Endothelial cell of umbilical vein (primary cell): Measurements from ENCODE around the gene RASSF10. TPM values are rescaled to one million over a fixed set of nuclear protein-coding genes. Genes with fewer than 3 reads are reported as not detected.

Source experiments
- BruUV-seq: library from RNA; stranded (reverse); fragments of 400-500 nt; replicated peaks from 2 replicates; lab custom pipeline; 2021; lab: Mats Ljungman, UMichigan
- CTCF ChIA-PET: fragments of 300-600, 350-600 bp; sonication (Branson Sonifier 250); formaldehyde crosslinking; loops from one replicate; lab custom pipeline; 2021; ENCODE audit warnings: antibody characterized with exemption, inconsistent platforms; lab: Charles Lee
- POLR2A ChIA-PET: fragments of 300-600, 350-600 bp; sonication (Branson Sonifier 250); formaldehyde crosslinking; loops from one replicate; lab custom pipeline; 2021; ENCODE audit warnings: antibody characterized with exemption, inconsistent platforms; lab: Charles Lee
- DNase-seq: peaks from one replicate; pipeline ENCODE4 v3.0.0-alpha.2; 2011; ENCODE audit warnings: low read depth, low spot score
- FAIRE-seq: peaks from 2 replicates; lab custom pipeline; 2011; peaks lifted over from hg19 to GRCh38; lab: Jason Lieb, UNC
- H2AFZ ChIP-seq: 2 replicates; pipeline ENCODE4 v1.6.0; 2012; ENCODE audit warnings: low read depth, low read length, control low read depth, inconsistent platforms
- H3K27ac ChIP-seq: 2 replicates; pipeline ENCODE4 v1.5.1; 2011; ENCODE audit warnings: low read depth, mild to moderate bottlenecking, control low read depth, low read length, moderate library complexity; ENCODE audit not compliant: insufficient read depth
- H3K27me3 ChIP-seq, 2 experiments: 2 replicates each; pipeline versions ENCODE4 v1.6.0 to v1.6.1; 2011; ENCODE audit warnings: low read length in 2 of 2, mixed read lengths in 1 of 2; ENCODE audit not compliant: control insufficient read depth in 2 of 2, insufficient read depth in 2 of 2
- H3K36me3 ChIP-seq, 2 experiments: 2 replicates in 1 of 2; 3 replicates in 1 of 2; pipeline ENCODE4 v1.5.1; 2011; ENCODE audit warnings: low read length in 2 of 2, mild to moderate bottlenecking in 1 of 2, moderate library complexity in 1 of 2; ENCODE audit not compliant: control insufficient read depth in 2 of 2, insufficient read depth in 2 of 2; ENCODE audit errors: extremely low read depth in 1 of 2
- H3K4me1 ChIP-seq: 3 replicates; pipeline ENCODE4 v1.5.1; 2011; ENCODE audit warnings: mild to moderate bottlenecking, low read length; ENCODE audit not compliant: control insufficient read depth, insufficient read depth; ENCODE audit errors: extremely low read depth
- H3K4me2 ChIP-seq: 2 replicates; pipeline ENCODE4 v1.6.1; 2011; ENCODE audit warnings: low read length, control low read depth, mixed read lengths; ENCODE audit not compliant: insufficient read depth
- H3K4me3 ChIP-seq, 3 experiments: fragments of 200-600 bp in 1 of 3; sonication (generic), shearing (Covaris generic) in 1 of 3; replicated peaks in 1 of 3; 2 replicates each; pipeline ENCODE4 v1.5.1; 2011 to 2016; ENCODE audit warnings: control low read depth in 3 of 3, low read length in 3 of 3, mild to moderate bottlenecking in 2 of 3, inconsistent platforms in 1 of 3, low read depth in 1 of 3, moderate library complexity in 1 of 3; ENCODE audit not compliant: insufficient read depth in 1 of 3
- H3K79me2 ChIP-seq: 2 replicates; pipeline ENCODE4 v1.6.0; 2012; ENCODE audit warnings: low read length, inconsistent platforms; ENCODE audit not compliant: control insufficient read depth, insufficient read depth
- H3K9ac ChIP-seq: replicated peaks from 2 replicates; pipeline ENCODE3; 2011; ENCODE audit warnings: low read length, control low read depth; ENCODE audit not compliant: insufficient read depth; ENCODE audit errors: extremely low read depth
- H3K9me1 ChIP-seq: replicated peaks from 3 replicates; pipeline ENCODE4 v1.6.0; 2011; ENCODE audit warnings: mild to moderate bottlenecking, low read length; ENCODE audit not compliant: control insufficient read depth, insufficient read depth; ENCODE audit errors: extremely low read depth
- H3K9me3 ChIP-seq: replicated peaks from 2 replicates; pipeline ENCODE4 v1.5.1; 2012; ENCODE audit warnings: low read length, inconsistent platforms; ENCODE audit not compliant: control insufficient read depth, insufficient read depth
- H4K20me1 ChIP-seq: replicated peaks from 2 replicates; pipeline ENCODE3; 2011; ENCODE audit warnings: mild to moderate bottlenecking, low read length; ENCODE audit not compliant: control insufficient read depth, insufficient read depth; ENCODE audit errors: extremely low read depth
- EZH2 ChIP-seq: IDR thresholded peaks from 2 replicates; pipeline ENCODE4 v1.6.1; 2012; ENCODE audit warnings: borderline replicate concordance, low read depth, mild to moderate bottlenecking, moderate library complexity, low read length, inconsistent platforms; ENCODE audit not compliant: severe bottlenecking
- FOS ChIP-seq: IDR thresholded peaks from 2 replicates; pipeline ENCODE4 v1.6.1; 2011; ENCODE audit warnings: mild to moderate bottlenecking, low read length, moderate library complexity, borderline replicate concordance; ENCODE audit not compliant: insufficient read depth
- GATA2 ChIP-seq: IDR thresholded peaks from 2 replicates; pipeline ENCODE4 v1.7.0; 2011; ENCODE audit warnings: low read depth, mild to moderate bottlenecking, moderate library complexity, mixed read lengths, low read length; ENCODE audit not compliant: insufficient read length, insufficient read depth
- JUN ChIP-seq: IDR thresholded peaks from 2 replicates; pipeline ENCODE4 v1.6.1; 2011; ENCODE audit warnings: borderline replicate concordance, low read depth; ENCODE audit not compliant: insufficient read length, insufficient read depth
- MYC ChIP-seq: IDR thresholded peaks from one replicate; pipeline ENCODE4 v1.6.1; 2011; ENCODE audit warnings: mild to moderate bottlenecking, low read depth, low read length
- POLR2A ChIP-seq: IDR thresholded peaks from 2 replicates; pipeline ENCODE4 v1.6.1; 2012; ENCODE audit warnings: low read depth, mild to moderate bottlenecking, control low read depth, low read length
- POLR2AphosphoS5 ChIP-seq: IDR thresholded peaks from 2 replicates; pipeline ENCODE4 v1.6.1; 2012; ENCODE audit warnings: low read depth, mild to moderate bottlenecking, control low read depth, low read length, moderate library complexity; ENCODE audit not compliant: insufficient read depth
- dilution Hi-C: fragments of 300-500 bp; cut with MboI; formaldehyde crosslinking; loops from one replicate; pipeline ENCODE4 v1.15.0; 2019; ENCODE audit warnings: low sequenced_read_pairs; ENCODE audit not compliant: extremely low pct_ligation_motif_present
- intact Hi-C: fragments of 100-400 bp; cut with micrococcal nuclease; formaldehyde crosslinking; loops from one replicate; pipeline ENCODE4 v1.10.0; 2022
- polyA plus RNA-seq, 4 experiments: library from polyadenylated mRNA; depleted of rRNA in 3 of 4; stranded (reverse) in 3 of 4; unstranded in 1 of 4; fragments of >200 nt; gene quantifications; 2 replicates each; pipeline versions ENCODE4 v1.2.1 to v1.2.3, GENCODE V29; 2011 to 2012; ENCODE audit warnings: missing spikeins in 1 of 4
- total RNA-seq: library from RNA; stranded (reverse); gene quantifications from 2 replicates; pipeline ENCODE4 v1.2.3, GENCODE V29; 2021
- TF ChIP-seq, protein P1 (sequence below), 2 donors: IDR thresholded peaks; 1 replicate in 1 of 2; 2 replicates in 1 of 2; pipeline ENCODE4 v1.5.1; 2011; ENCODE audit warnings: low read length in 2 of 2, mild to moderate bottlenecking in 2 of 2, moderate library complexity in 2 of 2, control low read depth in 1 of 2, inconsistent platforms in 1 of 2, low read depth in 1 of 2; ENCODE audit not compliant: insufficient read depth in 1 of 2; ENCODE audit errors: extremely low read depth in 1 of 2
- TF ChIP-seq, protein P2 (sequence below): IDR thresholded peaks from 2 replicates; pipeline ENCODE4 v1.6.1; 2011; ENCODE audit not compliant: insufficient read depth, insufficient read length

RASSF10 gene
- total and polyA plus RNA-seq, 2 donors (not counting 3 experiments of a cell fraction or from before 2014, with no cell fraction given), result 0.03 TPM; not detected in 1

DNA sequence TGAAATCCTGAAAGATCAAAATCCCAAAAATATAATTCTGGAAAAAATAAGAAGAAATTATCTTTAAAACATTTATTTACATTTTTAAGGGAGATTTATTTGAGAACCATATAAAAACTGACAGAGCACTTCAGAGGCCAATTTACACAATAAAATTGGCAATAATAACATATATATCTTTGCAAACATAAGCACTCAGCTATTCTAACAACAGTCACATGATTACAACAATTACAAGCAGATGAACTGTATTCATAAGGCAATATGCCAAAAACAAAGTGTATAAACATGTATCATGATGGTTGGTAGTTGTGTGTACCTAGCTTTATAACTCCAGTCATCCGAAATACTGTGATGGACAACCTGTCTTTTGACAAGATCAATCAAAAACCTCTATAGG, 17.7 kb upstream of the RASSF10 start:
- intact Hi-C loops (no loop called here), dilution Hi-C loops (no loop called here)
- H4K20me1 ChIP-seq, result no peaks in the 10 kb centered on the region
- H3K9ac ChIP-seq, result no peak overlapping the region
- H2AFZ ChIP-seq, result no peak overlapping the region
- POLR2A ChIA-PET, result no interaction called here
- no peak overlapping the region for H3K27ac ChIP-seq
- DNase-seq (no peak), FAIRE-seq (no peak)
- no peaks in the 10 kb centered on the region for H3K9me1 ChIP-seq
- CTCF ChIA-PET, result no interaction called here
- H3K4me3 ChIP-seq, result no peak overlapping the region
- H3K79me2 ChIP-seq, result no peaks in the 10 kb centered on the region
- TF ChIP-seq, protein P1, sequence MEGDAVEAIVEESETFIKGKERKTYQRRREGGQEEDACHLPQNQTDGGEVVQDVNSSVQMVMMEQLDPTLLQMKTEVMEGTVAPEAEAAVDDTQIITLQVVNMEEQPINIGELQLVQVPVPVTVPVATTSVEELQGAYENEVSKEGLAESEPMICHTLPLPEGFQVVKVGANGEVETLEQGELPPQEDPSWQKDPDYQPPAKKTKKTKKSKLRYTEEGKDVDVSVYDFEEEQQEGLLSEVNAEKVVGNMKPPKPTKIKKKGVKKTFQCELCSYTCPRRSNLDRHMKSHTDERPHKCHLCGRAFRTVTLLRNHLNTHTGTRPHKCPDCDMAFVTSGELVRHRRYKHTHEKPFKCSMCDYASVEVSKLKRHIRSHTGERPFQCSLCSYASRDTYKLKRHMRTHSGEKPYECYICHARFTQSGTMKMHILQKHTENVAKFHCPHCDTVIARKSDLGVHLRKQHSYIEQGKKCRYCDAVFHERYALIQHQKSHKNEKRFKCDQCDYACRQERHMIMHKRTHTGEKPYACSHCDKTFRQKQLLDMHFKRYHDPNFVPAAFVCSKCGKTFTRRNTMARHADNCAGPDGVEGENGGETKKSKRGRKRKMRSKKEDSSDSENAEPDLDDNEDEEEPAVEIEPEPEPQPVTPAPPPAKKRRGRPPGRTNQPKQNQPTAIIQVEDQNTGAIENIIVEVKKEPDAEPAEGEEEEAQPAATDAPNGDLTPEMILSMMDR (IDR thresholded peaks at IDR 0.05; ENCODE audit: extremely low read depth in 1 of 2, insufficient read depth in 1 of 2, low read depth in 1 of 2, low read length in 2 of 2), result no peak
- TF ChIP-seq POLR2A (no peak), GATA2 (no peak), EZH2 (no peak), JUN (no peak), POLR2AphosphoS5 (no peak), FOS (no peak), MYC (no peak)
- TF ChIP-seq, protein P2, sequence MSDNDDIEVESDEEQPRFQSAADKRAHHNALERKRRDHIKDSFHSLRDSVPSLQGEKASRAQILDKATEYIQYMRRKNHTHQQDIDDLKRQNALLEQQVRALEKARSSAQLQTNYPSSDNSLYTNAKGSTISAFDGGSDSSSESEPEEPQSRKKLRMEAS, result no peak
- no peaks in the 10 kb centered on the region for H3K4me1 ChIP-seq
- H3K4me2 ChIP-seq, result no peak overlapping the region
- no TSS peak for BruUV-seq
- peaks cover 10 to 12% of the 10 kb centered on the region in 2 experiments for H3K27me3 ChIP-seq
- H3K9me3 ChIP-seq, result no peaks in the 10 kb centered on the region
- no peaks in the 10 kb centered on the region for H3K36me3 ChIP-seq
